ENCODE results near the gene ZNF428.

ZNF428 gene

DNA sequence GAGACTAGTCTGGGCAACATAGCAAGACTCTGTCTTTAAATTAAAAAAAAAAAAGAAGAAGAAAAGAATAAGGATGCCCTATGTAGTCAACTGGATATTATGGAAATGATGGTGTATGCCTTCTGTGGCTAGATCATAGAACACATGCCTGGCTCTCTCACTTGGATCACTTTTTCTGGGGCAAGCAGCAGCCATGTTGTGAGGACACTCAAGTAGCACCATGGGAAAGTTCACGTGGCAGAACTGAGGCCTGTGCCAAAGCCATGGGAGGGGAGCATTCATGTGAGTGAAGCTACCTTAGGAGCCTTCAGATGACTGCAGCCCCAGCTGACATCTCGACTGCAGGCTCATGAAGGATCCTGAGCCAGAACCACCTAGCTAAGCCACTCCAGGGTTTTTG lies 38.6 kb upstream of the ZNF428 start:
- TF ChIP-seq SPI1 (IDR thresholded peaks at IDR 0.05; ENCODE audit: borderline replicate concordance, low read depth) (no peak), CTCF (IDR thresholded peaks at IDR 0.05; ENCODE audit: insufficient read depth, low read length) (no peak), GABPA (IDR thresholded peaks at IDR 0.05; ENCODE audit: low read depth) (no peak), POLR2AphosphoS5 (IDR thresholded peaks at IDR 0.05; ENCODE audit: low read depth) (no peak)
- TF ChIP-seq, protein P1, sequence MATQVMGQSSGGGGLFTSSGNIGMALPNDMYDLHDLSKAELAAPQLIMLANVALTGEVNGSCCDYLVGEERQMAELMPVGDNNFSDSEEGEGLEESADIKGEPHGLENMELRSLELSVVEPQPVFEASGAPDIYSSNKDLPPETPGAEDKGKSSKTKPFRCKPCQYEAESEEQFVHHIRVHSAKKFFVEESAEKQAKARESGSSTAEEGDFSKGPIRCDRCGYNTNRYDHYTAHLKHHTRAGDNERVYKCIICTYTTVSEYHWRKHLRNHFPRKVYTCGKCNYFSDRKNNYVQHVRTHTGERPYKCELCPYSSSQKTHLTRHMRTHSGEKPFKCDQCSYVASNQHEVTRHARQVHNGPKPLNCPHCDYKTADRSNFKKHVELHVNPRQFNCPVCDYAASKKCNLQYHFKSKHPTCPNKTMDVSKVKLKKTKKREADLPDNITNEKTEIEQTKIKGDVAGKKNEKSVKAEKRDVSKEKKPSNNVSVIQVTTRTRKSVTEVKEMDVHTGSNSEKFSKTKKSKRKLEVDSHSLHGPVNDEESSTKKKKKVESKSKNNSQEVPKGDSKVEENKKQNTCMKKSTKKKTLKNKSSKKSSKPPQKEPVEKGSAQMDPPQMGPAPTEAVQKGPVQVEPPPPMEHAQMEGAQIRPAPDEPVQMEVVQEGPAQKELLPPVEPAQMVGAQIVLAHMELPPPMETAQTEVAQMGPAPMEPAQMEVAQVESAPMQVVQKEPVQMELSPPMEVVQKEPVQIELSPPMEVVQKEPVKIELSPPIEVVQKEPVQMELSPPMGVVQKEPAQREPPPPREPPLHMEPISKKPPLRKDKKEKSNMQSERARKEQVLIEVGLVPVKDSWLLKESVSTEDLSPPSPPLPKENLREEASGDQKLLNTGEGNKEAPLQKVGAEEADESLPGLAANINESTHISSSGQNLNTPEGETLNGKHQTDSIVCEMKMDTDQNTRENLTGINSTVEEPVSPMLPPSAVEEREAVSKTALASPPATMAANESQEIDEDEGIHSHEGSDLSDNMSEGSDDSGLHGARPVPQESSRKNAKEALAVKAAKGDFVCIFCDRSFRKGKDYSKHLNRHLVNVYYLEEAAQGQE (IDR thresholded peaks at IDR 0.05; ENCODE audit: insufficient replicate concordance, low read depth), result no peak
- no peak overlapping the region for H3K4me3 ChIP-seq (replicated peaks; ENCODE audit: insufficient read depth, low read length)
- no peak overlapping the region for H3K27ac ChIP-seq (replicated peaks)
- no peak for DNase-seq (ENCODE audit: low read depth in 1 of 2, low spot score in 1 of 2)
- no peaks in the 10 kb centered on the region for H3K27me3 ChIP-seq (ENCODE audit: insufficient read depth, poor library complexity, severe bottlenecking)

DNA sequence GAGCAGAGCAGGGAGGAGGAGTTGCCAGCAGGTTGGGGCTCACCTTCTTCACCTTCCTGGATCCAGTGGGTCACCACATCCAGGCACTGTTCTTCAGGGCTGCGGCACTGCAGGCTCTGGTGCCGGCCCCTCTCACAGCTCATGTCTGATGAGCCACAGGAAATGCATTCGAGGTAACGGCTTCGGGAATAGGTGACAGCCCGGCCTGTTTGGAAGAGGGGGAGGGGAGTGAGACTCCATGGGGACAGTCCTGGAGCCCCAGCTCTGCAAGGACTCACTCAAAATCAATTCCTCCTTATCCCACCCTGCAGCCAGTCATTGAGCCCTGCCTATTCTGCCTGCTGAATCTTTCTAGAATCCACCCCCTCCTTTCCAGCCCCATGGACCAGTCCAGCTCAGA lies 37.0 kb upstream of the ZNF428 start:
- H3K27ac ChIP-seq (replicated peaks), result no peak overlapping the region
- no peak for TF ChIP-seq CTCF (IDR thresholded peaks at IDR 0.05; ENCODE audit: insufficient read depth, low read length)
- TF ChIP-seq SPI1 (IDR thresholded peaks at IDR 0.05; ENCODE audit: borderline replicate concordance, low read depth), result no peak
- no peak for TF ChIP-seq GABPA (IDR thresholded peaks at IDR 0.05; ENCODE audit: low read depth)
- TF ChIP-seq, protein P1 (IDR thresholded peaks at IDR 0.05; ENCODE audit: insufficient replicate concordance, low read depth), result no peak
- no peak for TF ChIP-seq POLR2AphosphoS5 (IDR thresholded peaks at IDR 0.05; ENCODE audit: low read depth)

GRCh38 chr19:43652546-43652874 lies 33.1 kb upstream of the ZNF428 start:
- TF ChIP-seq POLR2AphosphoS5 (IDR thresholded peaks at IDR 0.05; ENCODE audit: low read depth) (no peak), GABPA (IDR thresholded peaks at IDR 0.05; ENCODE audit: low read depth) (no peak), SPI1 (IDR thresholded peaks at IDR 0.05; ENCODE audit: borderline replicate concordance, low read depth) (no peak), CTCF (IDR thresholded peaks at IDR 0.05; ENCODE audit: insufficient read depth, low read length) (no peak)
- TF ChIP-seq, protein P1 (IDR thresholded peaks at IDR 0.05; ENCODE audit: insufficient replicate concordance, low read depth), result no peak

More for the DNA sequence above, 37.0 kb upstream of the ZNF428 start:
- Histone ChIP-seq H3K4me3 (replicated peaks; ENCODE audit: insufficient read depth, low read length) (no peak overlapping the region), H3K27me3 (ENCODE audit: insufficient read depth, poor library complexity, severe bottlenecking) (no peaks in the 10 kb centered on the region)
- no peak for DNase-seq (ENCODE audit: low read depth in 1 of 2, low spot score in 1 of 2)

More at GRCh38 chr19:43652546-43652874, 33.1 kb upstream of the ZNF428 start:
- no peak overlapping the region for H3K27ac ChIP-seq (replicated peaks)
- no peak for DNase-seq (ENCODE audit: low read depth in 1 of 2, low spot score in 1 of 2)
- no peak overlapping the region for H3K4me3 ChIP-seq (replicated peaks; ENCODE audit: insufficient read depth, low read length)
- H3K27me3 ChIP-seq (ENCODE audit: insufficient read depth, poor library complexity, severe bottlenecking), result no peaks in the 10 kb centered on the region
